Activated CD4-positive, alpha-beta T cell treated with anti-CD3 and anti-CD28 coated beads for 36 hours (primary cell): ENCODE results near the gene RSKR. TPM values are rescaled to one million over a fixed set of nuclear protein-coding genes. Genes with fewer than 3 reads are reported as not detected.
A peak's percentile ranks its signal among the peaks of the same experiment; 100 is the strongest.
"Not testable (repeated sequence)": the region's sequence is repeated elsewhere in the genome, so short reads cannot be mapped to it uniquely, and the experiment has no call there.

Source experiments
- ATAC-seq: fragments of 200-7000 bp; cut with Tn5 transposase; one replicate; pipeline ENCODE4 v1.10.0; 2021; ENCODE audit warnings: mild to moderate bottlenecking, moderate library complexity
- CTCF ChIA-PET: fragments of 350-600 bp; sonication (Branson Sonifier 250); formaldehyde crosslinking; loops from one replicate; lab custom pipeline; 2021; ENCODE audit warnings: antibody characterized with exemption; lab: Charles Lee
- POLR2A ChIA-PET: fragments of 350-600 bp; sonication (Branson Sonifier 250); formaldehyde crosslinking; loops from one replicate; lab custom pipeline; 2021; ENCODE audit warnings: antibody characterized with exemption, inconsistent platforms; lab: Charles Lee
- DNase-seq: peaks from one replicate; pipeline ENCODE4 v3.0.0-alpha.2; 2020
- H3K27ac Mint-ChIP-seq: one replicate; pipeline ENCODE4 v1.8.0; 2021; ENCODE audit warnings: mixed read lengths
- H3K27me3 Mint-ChIP-seq: one replicate; pipeline ENCODE4 v1.8.0; 2021; ENCODE audit warnings: mixed read lengths
- H3K36me3 Mint-ChIP-seq: one replicate; pipeline ENCODE4 v1.8.0; 2021; ENCODE audit warnings: low read depth, mixed read lengths
- H3K4me1 Mint-ChIP-seq: one replicate; pipeline ENCODE4 v1.8.0; 2021; ENCODE audit warnings: mixed read lengths
- H3K4me3 Mint-ChIP-seq: one replicate; pipeline ENCODE4 v1.8.0; 2021; ENCODE audit warnings: mild to moderate bottlenecking, moderate library complexity, mixed read lengths
- H3K9me3 Mint-ChIP-seq: one replicate; pipeline ENCODE4 v1.8.0; 2021; ENCODE audit warnings: low read depth, mixed read lengths
- intact Hi-C, 2 experiments: fragments of 100-400 bp; cut with DNase I in 1 of 2; cut with micrococcal nuclease in 1 of 2; formaldehyde crosslinking; loops; one replicate each; pipeline versions ENCODE4 v1.14.2 to v1.15.1; 2022 to 2024; cut with DNase I, micrococcal nuclease
- total RNA-seq, 2 experiments: library from RNA; stranded (reverse); gene quantifications; one replicate each; pipeline ENCODE4 v1.2.3, GENCODE V29; 2021

The RSKR gene
- total RNA-seq, 2 experiments from 2014 or later, result 17.6 to 21.4 TPM

DNA sequence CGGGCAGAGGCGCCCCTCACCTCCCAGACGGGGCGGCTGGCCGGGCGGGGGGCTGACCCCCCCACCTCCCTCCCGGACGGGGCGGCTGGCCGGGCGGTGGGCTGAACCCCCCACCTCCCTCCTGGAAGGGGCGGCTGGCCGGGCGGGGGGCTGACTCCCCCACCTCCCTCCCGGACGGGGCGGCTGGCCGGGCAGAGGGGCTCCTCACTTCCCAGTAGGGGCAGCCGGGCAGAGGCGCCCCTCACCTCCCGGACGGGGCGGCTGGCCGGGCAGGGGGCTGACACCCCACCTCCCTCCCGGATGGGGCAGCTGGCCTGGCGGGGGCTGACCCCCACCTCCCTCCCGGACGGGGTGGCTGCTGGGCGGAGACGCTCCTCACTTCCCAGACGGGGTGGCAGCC lies 10.0 kb downstream of the RSKR start:
- H3K9me3 Mint-ChIP-seq, ATAC-seq, POLR2A ChIA-PET, H3K27me3 Mint-ChIP-seq, H3K4me3 Mint-ChIP-seq, DNase-seq, H3K27ac Mint-ChIP-seq, CTCF ChIA-PET, intact Hi-C loops, H3K4me1 Mint-ChIP-seq: not testable (repeated sequence)
- H3K36me3 Mint-ChIP-seq, result peaks cover 15% of the 10 kb centered on the region

DNA sequence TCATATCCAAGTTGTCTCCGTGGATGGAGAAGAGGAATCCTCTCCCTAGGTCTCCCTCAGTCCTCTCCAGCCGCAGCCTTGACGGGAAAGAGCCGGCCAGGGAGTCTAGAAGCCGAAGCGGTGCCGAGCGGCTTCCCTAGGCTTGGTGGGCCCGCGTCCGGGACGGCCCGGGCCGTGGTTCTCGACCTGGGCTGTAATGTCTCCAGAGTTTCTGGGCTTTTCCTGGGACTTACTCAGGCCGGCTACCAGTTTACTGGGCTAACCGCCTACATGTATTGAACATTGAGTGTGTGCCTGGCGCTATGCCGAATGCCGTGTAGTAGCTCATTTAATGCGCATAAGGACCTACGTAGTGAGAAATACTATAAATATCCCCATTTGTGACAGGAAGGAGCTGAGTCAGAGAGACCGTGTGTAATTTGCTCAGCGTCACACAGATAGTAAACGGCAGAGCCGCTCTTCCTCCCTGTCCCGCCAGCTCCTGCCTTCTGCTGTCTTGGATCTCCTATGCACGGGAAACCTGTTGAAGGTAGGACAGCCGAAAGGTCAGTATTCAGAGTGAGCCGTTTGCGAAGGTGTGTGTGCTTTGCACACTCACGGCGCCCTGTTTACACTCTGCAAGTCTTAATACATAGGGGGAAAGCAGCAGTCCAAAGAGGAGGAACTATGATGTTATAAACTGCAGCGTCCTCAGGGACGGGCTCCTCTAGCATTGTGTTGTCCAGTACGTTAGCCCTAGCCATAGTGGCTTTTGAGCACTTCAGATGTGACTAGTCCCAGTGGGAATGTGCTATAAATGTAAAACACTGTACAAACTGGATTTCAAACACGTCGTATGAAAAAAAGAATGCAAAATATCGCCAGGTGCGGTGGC lies 14.4 kb downstream of the RSKR start:
- Mint-ChIP-seq H3K4me1 (peaks cover 21% of the 10 kb centered on the region), H3K36me3 (peaks cover 20% of the 10 kb centered on the region), H3K4me3 (peak overlapping the region; percentile 89), H3K27me3 (no peaks in the 10 kb centered on the region), H3K27ac (peak overlapping the region; percentile 98), H3K9me3 (no peaks in the 10 kb centered on the region)
- POLR2A ChIA-PET, result interaction anchor here (0.7 to 1.9 kb wide), 7 partner anchors 19 to 127 kb away, joined by 3 to 16 read pairs (median 6); partner anchors contain the start of genes ALDOC, PIGS and SDF2
- intact Hi-C loops, result loop anchor here (1.0 to 2.0 kb wide), 14 partner anchors 22 to 353 kb away; partner anchors contain the start of genes PIGS (in 2 of the 2), ALDOC (in 1 of the 2), BLTP2 (in 1 of the 2) and POLDIP2 (in 1 of the 2)
- CTCF ChIA-PET, result interaction anchor here (0.6 to 1.1 kb wide), 6 partner anchors 11 to 72 kb away, joined by 3 to 5 read pairs (median 4); partner anchors contain the start of gene PIGS
- peak; percentile 79 for ATAC-seq
- peak; percentile 89 for DNase-seq

DNA sequence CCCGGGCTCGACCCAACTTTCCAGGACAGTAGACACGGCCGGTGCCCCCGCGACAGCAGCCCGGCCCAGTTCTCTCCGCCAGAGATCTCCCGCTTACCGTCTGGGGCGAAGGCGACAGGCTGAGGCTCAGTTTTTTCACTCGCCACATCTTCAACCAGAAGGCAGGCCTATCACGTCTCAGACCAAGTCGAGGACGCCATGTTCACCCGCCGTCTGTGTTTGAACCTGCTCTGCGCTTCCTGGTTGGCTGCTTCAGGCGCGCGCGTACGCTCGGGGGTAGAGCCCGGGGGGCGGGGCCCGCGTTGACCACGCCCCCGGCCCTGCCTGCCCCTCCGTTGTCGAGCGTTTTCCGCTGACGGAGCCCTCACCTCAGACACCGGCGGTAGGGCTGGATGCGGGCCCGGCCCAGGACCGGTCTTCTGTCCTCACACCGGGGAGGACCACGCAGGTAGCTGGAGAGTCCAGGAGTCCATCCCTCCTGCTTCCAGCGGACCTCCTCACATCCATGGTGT lies 15.1 kb downstream of the RSKR start, which contains the start of gene SPAG5:
Gene SPAG5, minus strand, starts transcription at position 227 of the 512 bp plus-strand sequence. Its CDS starts 79 bp downstream, at position 148.
- H3K36me3 Mint-ChIP-seq, result peaks cover 19% of the 10 kb centered on the region
- DNase-seq (peak; percentile 97), ATAC-seq (peak; percentile 92)
- peak within 1 kb of the TSS; percentile 89 for H3K4me3 Mint-ChIP-seq
- H3K9me3 Mint-ChIP-seq, result no peaks in the 10 kb centered on the region
- peaks cover 21% of the 10 kb centered on the region for H3K4me1 Mint-ChIP-seq
- H3K27me3 Mint-ChIP-seq, result no peaks in the 10 kb centered on the region
- H3K27ac Mint-ChIP-seq, result peak within 1 kb of the TSS; percentile 98
- intact Hi-C loops, result loop anchor here (1.0 to 2.0 kb wide), 14 partner anchors 22 to 353 kb away; partner anchors contain the start of genes PIGS (in 2 of the 2), ALDOC (in 1 of the 2), BLTP2 (in 1 of the 2) and POLDIP2 (in 1 of the 2)
- CTCF ChIA-PET, result interaction anchor here (0.6 to 1.6 kb wide), 9 partner anchors 12 to 71 kb away, joined by 3 to 7 read pairs (median 4); partner anchors contain the start of genes ALDOC and PIGS
- POLR2A ChIA-PET, result interaction anchor here (0.7 to 1.9 kb wide), 6 partner anchors 20 to 128 kb away, joined by 3 to 16 read pairs (median 6); partner anchors contain the start of genes ALDOC, PIGS and SDF2

DNA sequence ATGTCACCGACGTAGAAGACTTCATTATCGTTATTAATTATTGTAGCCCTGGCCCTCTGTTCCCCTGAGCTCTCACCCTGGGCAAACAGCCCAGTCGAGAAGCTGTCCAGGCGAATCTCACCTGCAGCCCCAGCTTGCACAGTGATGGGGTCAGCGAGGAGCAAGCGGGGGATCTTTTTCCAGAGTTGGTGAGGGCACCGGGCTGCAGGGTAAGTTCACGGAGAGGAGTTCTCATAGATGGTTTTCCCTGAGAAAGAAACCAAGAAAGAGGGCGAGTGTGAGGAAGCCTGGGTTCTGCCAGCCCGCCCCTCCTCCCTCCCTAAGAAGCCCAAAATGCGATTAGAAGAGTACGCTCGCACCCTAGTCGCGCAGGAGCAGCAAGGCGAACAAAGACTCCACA lies 15.6 kb downstream of the RSKR start:
- CTCF ChIA-PET, result interaction anchor here (0.8 to 1.6 kb wide), 6 partner anchors 14 to 202 kb away, joined by 3 to 7 read pairs (median 5); partner anchors contain the start of genes ALDOC and PIGS
- H3K4me3 Mint-ChIP-seq, result peak overlapping the region; percentile 89
- intact Hi-C loops, result loop anchor here in 1 of 2 experiments (2.0 kb wide), 2 partner anchors 28 to 50 kb away; partner anchors contain the start of gene PIGS
- peaks cover 21% of the 10 kb centered on the region for H3K36me3 Mint-ChIP-seq
- no peaks in the 10 kb centered on the region for H3K27me3 Mint-ChIP-seq
- POLR2A ChIA-PET, result interaction anchor here (1.2 to 1.9 kb wide), 3 partner anchors 21 to 71 kb away, joined by 3 to 16 read pairs (median 7); partner anchors contain the start of genes ALDOC and PIGS
- ATAC-seq (no peak), DNase-seq (no peak)
- H3K27ac Mint-ChIP-seq, result peak overlapping the region; percentile 98
- no peaks in the 10 kb centered on the region for H3K9me3 Mint-ChIP-seq
- H3K4me1 Mint-ChIP-seq, result peaks cover 21% of the 10 kb centered on the region

DNA sequence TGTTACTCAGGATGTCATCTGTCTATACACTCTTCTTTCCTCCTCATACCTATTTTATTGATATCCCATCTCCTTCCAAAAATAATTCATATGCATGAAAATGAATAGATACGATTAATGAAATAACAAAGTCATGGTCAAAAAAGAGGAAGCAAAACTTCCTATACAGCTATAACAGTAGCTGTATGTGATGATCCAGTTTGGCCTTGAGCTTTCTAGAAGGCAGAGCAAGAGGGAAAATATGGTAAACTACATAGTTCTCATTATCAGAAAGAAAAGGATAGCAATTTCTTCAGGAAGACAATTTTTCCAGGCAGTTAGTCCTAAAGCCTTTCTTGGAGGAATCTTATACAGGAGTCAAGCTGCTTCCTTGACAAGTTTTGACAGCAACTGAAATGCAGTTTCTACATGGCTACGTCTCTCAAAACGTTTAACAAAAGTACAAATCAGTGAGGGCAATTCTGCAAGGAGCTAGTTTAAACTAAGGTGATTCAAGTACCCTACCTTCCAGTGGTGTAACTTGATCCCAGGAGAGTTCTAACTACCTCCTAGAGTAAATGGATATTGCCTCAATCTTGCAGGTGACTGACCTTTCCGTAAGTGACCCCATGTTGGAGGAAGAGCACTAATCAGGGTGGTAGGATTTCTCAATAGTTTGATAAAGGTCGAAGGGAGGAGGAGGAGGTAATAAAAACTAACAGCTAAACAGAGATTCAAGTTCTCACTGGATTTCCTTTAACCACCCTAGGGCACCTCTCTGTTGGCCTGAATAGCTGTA lies 16.2 kb downstream of the RSKR start:
- ChIA-PET POLR2A (interaction anchor here (1.2 kb wide), 1 partner anchor 21 kb away, joined by 3 read pairs; the partner anchor contains the start of gene ALDOC), CTCF (interaction anchor here (0.6 to 1.6 kb wide), 8 partner anchors 14 to 202 kb away, joined by 3 to 7 read pairs (median 4); partner anchors contain the start of genes ALDOC, BLTP2 and PIGS)
- H3K4me1 Mint-ChIP-seq, result peaks cover 21% of the 10 kb centered on the region
- no peaks in the 10 kb centered on the region for H3K27me3 Mint-ChIP-seq
- H3K27ac Mint-ChIP-seq, result peak overlapping the region; percentile 98
- intact Hi-C loops, result loop anchor here in 1 of 2 experiments (2.0 kb wide), 2 partner anchors 27 to 49 kb away; partner anchors contain the start of gene PIGS
- peak overlapping the region; percentile 89 for H3K4me3 Mint-ChIP-seq
- DNase-seq (no peak), ATAC-seq (no peak)
- no peaks in the 10 kb centered on the region for H3K9me3 Mint-ChIP-seq
- H3K36me3 Mint-ChIP-seq, result peaks cover 25% of the 10 kb centered on the region

DNA sequence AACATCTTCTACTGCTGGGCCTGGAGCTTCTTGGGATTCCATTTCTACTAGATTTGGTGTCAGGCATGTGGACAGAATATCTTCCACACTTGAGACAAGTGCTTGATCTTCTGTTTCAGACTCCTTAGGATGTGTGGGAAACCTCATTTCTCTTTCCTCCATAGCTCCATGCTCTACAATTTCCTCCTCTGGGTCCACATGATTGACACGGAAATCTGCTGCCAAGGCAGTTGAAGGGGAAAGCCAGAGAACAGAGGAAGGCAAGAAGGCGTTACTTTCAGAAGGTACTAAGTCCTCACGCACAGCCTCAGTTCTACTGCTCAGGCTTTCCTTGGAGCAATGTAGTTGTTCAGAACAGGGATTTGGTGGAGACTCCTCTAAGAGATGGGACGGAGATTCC lies 21.7 kb downstream of the RSKR start:
- H3K9me3 Mint-ChIP-seq, result no peaks in the 10 kb centered on the region
- H3K36me3 Mint-ChIP-seq, result peaks cover 42% of the 10 kb centered on the region
- no peaks in the 10 kb centered on the region for H3K27me3 Mint-ChIP-seq
- ChIA-PET CTCF (no interaction called here), POLR2A (interaction anchor here (1.4 kb wide), 1 partner anchor 14 kb away, joined by 3 read pairs; no protein-coding TSS in a partner anchor)
- no peak for ATAC-seq
- H3K27ac Mint-ChIP-seq, result no peak overlapping the region
- no peak for DNase-seq
- peaks cover 1% of the 10 kb centered on the region for H3K4me1 Mint-ChIP-seq
- intact Hi-C loops, result no loop called here
- H3K4me3 Mint-ChIP-seq, result no peak overlapping the region

DNA sequence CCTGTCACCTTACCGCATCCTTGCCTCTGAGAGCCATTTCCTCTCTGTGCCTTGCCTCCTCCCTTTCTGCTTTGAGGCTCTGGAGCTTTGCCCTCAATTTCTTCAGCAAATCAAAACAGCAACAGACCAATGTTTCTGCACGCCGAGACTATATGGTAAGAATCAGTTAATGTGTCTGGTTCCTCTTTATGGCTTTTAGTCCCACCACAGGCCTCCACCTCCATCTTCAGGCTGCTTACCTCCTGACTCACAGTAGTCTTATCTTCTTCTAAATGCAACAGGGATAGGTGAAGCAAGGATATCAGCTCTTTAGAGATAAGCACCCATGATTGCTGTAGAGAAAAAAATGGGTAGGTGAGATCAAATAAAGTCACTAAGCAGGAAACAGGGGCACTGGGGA lies 28.1 kb downstream of the RSKR start:
- Mint-ChIP-seq H3K27ac (no peak overlapping the region), H3K4me1 (no peaks in the 10 kb centered on the region), H3K27me3 (no peaks in the 10 kb centered on the region), H3K36me3 (peaks cover 35% of the 10 kb centered on the region), H3K9me3 (no peaks in the 10 kb centered on the region), H3K4me3 (no peak overlapping the region)
- intact Hi-C loops, result no loop called here
- ChIA-PET CTCF (interaction anchor here (0.6 kb wide), 1 partner anchor 103 kb away, joined by 3 read pairs; no protein-coding TSS in a partner anchor), POLR2A (no interaction called here)
- DNase-seq (no peak), ATAC-seq (no peak)

DNA sequence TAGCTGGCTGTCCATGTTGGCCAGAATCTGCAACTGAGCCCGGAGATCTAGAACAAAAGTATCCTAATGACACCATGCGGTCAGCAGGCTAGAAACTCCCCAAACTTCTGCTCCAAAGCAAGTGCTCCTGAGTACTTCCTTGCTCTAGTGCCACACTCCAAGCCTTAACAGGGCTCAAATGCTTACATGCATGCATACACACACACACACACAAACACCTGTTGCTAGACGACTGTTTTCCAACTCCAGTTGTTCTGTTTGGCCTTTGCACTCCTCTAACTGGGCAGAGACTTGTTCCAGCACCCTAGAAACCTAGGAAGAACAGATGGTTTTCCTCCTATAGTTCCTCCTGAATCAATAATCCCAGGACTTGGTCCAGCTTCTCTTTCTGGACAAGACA lies 29.6 kb downstream of the RSKR start:
- ATAC-seq, result no peak
- no peaks in the 10 kb centered on the region for H3K27me3 Mint-ChIP-seq

DNA sequence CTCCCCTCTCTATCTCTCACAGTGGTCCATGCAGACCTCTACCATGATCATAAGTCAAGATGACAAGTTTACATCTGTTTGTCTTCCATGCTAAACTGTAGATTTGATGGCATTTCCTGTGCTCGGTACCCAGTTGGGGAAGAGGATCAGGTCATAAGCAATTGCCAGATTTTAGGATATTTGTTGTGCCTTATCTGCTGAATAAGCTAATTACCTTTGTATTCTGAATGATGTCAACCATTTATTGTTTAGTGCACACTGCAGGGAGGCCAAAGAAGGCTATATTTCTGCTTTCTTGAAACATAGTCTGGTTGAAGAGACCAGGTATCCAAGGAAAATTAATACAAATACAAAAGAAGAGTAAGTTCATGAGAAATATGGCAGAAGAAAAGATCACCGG lies 31.5 kb downstream of the RSKR start:
- ATAC-seq (no peak), DNase-seq (no peak)
- Mint-ChIP-seq H3K4me3 (no peak overlapping the region), H3K27ac (no peak overlapping the region), H3K4me1 (peaks cover 21% of the 10 kb centered on the region), H3K36me3 (peaks cover 45% of the 10 kb centered on the region), H3K27me3 (no peaks in the 10 kb centered on the region), H3K9me3 (no peaks in the 10 kb centered on the region)
- intact Hi-C loops, result no loop called here
- CTCF ChIA-PET, result interaction anchor here (0.6 to 1.7 kb wide), 2 partner anchors 17 to 35 kb away, joined by 3 read pairs; no protein-coding TSS in a partner anchor
- POLR2A ChIA-PET, result no interaction called here

More for the DNA sequence above, 29.6 kb downstream of the RSKR start:
- ChIA-PET POLR2A (no interaction called here), CTCF (interaction anchor here (0.5 to 1.1 kb wide), 3 partner anchors 28 to 44 kb away, joined by 3 read pairs; no protein-coding TSS in a partner anchor)
- Mint-ChIP-seq H3K9me3 (no peaks in the 10 kb centered on the region), H3K4me1 (peaks cover 14% of the 10 kb centered on the region), H3K36me3 (peaks cover 38% of the 10 kb centered on the region), H3K4me3 (no peak overlapping the region), H3K27ac (no peak overlapping the region)
- intact Hi-C loops, result no loop called here
- no peak for DNase-seq

DNA sequence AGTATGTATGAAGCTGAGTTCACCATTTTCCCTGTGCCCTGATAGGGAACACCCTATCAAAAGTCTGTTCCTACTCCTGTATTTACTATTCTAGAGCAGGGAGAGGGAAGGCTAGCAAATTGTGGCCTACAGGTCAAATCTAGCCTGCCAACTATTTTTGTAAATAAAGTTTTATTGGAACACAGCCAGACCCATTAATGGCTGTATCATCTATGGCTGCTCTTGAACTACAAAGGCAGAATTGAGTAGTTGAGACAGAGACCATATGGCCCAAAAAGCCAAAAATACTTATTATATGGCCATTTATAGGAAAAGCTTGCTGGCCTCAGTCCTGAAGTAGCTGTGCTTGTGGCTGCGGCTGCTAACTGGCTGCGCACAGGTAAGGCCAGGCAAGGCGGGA lies 33.0 kb downstream of the RSKR start:
- H3K9me3 Mint-ChIP-seq, result no peaks in the 10 kb centered on the region
- ATAC-seq (no peak), DNase-seq (no peak)
- no peak overlapping the region for H3K27ac Mint-ChIP-seq
- peaks cover 49% of the 10 kb centered on the region for H3K36me3 Mint-ChIP-seq
- ChIA-PET POLR2A (no interaction called here), CTCF (interaction anchor here (1.4 to 1.8 kb wide), 3 partner anchors 14 to 63 kb away, joined by 3 read pairs; no protein-coding TSS in a partner anchor)
- H3K4me3 Mint-ChIP-seq, result no peak overlapping the region
- intact Hi-C loops, result no loop called here
- no peaks in the 10 kb centered on the region for H3K27me3 Mint-ChIP-seq
- peaks cover 30% of the 10 kb centered on the region for H3K4me1 Mint-ChIP-seq
